ENCODE data around the gene FLT3LG. TPM values are rescaled to one million over a fixed set of nuclear protein-coding genes. Genes with fewer than 3 reads are reported as not detected.

FLT3LG gene
- total RNA-seq, 4 donors from 2014 or later: 3.7 to 19.4 (median 4.1) TPM; not detected in 1

DNA sequence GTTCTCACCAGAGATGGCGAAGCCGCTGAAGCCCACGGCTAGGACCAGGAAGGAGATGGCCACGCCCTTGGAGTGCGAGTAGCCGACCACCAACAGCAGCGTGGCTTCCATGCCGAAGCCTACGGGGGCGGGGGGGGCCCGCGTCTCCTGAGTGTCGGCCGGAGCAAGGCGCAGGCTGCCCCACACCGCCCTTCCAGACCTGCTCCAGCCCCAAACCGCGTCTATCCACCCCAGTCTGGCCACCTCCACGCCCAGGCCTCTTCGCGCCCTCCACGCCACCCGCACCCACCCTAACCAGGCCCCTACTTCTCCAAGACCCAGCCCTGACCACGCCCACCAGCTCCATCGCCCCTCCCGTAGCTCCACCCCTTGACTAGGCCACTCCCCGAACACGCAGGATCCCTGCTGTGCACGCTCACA lies 42.7 kb upstream of the FLT3LG start:
- H3K9me3 ChIP-seq: no peaks in the 10 kb centered on the region
- H3K4me1 ChIP-seq: no peaks in the 10 kb centered on the region
- H3K27ac ChIP-seq: no peak overlapping the region
- intact Hi-C loops (cut with DNase I; ENCODE audit: low total_unique reads): loop anchor here (10.0 kb wide), 1 partner anchor 207 kb away; no protein-coding TSS in a partner anchor
- no peak for TF ChIP-seq POLR2A (IDR thresholded peaks at IDR 0.05)
- TF ChIP-seq, protein P1, sequence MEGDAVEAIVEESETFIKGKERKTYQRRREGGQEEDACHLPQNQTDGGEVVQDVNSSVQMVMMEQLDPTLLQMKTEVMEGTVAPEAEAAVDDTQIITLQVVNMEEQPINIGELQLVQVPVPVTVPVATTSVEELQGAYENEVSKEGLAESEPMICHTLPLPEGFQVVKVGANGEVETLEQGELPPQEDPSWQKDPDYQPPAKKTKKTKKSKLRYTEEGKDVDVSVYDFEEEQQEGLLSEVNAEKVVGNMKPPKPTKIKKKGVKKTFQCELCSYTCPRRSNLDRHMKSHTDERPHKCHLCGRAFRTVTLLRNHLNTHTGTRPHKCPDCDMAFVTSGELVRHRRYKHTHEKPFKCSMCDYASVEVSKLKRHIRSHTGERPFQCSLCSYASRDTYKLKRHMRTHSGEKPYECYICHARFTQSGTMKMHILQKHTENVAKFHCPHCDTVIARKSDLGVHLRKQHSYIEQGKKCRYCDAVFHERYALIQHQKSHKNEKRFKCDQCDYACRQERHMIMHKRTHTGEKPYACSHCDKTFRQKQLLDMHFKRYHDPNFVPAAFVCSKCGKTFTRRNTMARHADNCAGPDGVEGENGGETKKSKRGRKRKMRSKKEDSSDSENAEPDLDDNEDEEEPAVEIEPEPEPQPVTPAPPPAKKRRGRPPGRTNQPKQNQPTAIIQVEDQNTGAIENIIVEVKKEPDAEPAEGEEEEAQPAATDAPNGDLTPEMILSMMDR (IDR thresholded peaks at IDR 0.05): no peak
- no peak overlapping the region for H3K4me3 ChIP-seq
- no peaks in the 10 kb centered on the region for H3K36me3 ChIP-seq
- DNase-seq: no peak
- H3K27me3 ChIP-seq: peaks cover 26 to 55% of the 10 kb centered on the region in 2 donors

DNA sequence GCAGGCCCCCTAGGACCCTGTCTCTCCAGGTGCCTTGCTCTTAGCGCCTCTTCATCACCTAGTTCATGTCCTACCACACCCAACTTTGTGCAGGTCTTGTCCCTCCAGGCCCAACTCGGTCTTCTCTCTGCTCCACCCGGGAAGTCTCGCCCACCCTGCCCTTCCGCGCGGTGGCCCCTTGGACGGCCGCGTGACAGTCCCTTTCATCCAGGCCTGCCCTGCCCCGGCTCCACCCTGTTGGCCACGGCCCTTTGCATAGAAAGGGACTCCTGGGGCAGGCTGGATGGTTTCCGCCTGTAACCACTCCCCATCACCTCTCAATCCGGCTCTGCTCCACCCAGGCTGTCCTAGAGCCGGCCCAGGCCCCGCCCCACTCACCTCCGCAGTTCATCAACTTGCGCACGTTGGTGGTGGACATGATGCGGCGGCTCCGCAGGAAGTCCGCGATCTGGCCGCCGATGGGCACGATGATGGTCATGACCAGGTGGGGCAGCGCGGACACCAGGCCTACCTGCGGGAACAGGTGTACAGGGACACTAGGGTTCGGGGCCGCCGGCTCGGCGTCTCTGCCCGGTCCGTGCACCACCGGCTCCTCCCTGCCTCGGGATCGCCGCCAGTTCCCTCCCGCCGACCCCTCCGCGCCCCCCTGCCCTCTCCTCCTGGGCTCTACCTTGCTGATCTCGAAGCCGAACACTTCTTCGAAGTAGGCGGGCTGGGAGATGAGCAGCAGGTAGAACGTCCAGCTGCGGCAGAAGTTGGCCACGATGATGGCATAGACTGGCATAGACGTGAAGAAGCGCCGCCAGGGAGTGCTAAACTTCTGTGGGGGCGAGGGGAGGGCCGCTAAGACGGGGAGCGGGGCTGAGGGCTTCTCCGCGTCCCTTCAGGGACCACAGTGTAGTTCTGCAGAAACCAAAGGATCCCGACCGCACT lies 41.6 kb upstream of the FLT3LG start:
- no peak for DNase-seq
- Histone ChIP-seq H3K4me1 (no peaks in the 10 kb centered on the region), H3K27me3 (peaks cover 25 to 44% of the 10 kb centered on the region in 2 donors), H3K27ac (no peak overlapping the region), H3K9me3 (no peaks in the 10 kb centered on the region), H3K4me3 (no peak overlapping the region), H3K36me3 (no peaks in the 10 kb centered on the region)
- no peak for TF ChIP-seq POLR2A (IDR thresholded peaks at IDR 0.05)
- TF ChIP-seq, protein P1 (IDR thresholded peaks at IDR 0.05): no peak
- intact Hi-C loops (cut with DNase I; ENCODE audit: low total_unique reads): loop anchor here (10.0 kb wide), 1 partner anchor 208 kb away; no protein-coding TSS in a partner anchor

DNA sequence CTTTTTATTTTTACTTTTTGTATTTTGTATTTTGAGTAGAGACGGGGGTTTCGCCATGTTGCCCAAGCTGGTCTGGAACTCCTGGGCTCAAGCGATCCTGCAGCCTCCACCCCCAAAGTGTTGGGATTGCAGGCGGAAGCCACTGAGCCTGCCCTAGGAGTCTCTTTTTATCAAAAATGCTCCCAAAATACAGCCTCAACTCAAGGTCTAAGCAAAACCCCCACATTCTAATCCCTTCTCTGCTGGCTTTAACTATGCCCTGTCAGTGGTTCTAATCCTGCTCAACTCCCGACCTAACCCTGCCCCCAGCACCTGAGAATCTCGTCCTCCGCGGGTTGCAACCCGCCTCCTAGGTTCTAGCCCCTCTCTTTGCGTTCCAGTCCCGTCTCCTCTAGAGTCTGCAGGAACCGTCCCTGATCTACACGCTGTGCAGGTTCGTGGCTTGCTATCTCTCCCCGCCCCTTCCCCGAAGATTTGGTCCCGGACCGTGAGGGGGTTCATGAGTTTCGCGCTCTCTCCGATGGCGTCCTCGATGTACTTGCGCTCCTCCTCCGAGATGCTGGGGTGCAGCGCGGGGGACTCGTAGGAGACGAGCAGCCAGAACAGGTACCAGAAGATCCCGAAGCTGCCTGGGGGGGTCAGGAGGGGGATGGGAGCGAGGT lies 40.6 kb upstream of the FLT3LG start:
- Histone ChIP-seq H3K4me1 (no peaks in the 10 kb centered on the region), H3K27me3 (peaks cover 15 to 35% of the 10 kb centered on the region in 2 donors), H3K4me3 (no peak overlapping the region), H3K27ac (no peak overlapping the region), H3K9me3 (no peaks in the 10 kb centered on the region), H3K36me3 (no peaks in the 10 kb centered on the region)
- intact Hi-C loops (cut with DNase I; ENCODE audit: low total_unique reads): loop anchor here (10.0 kb wide), 1 partner anchor 209 kb away; no protein-coding TSS in a partner anchor
- no peak for DNase-seq
- TF ChIP-seq, protein P1 (IDR thresholded peaks at IDR 0.05): no peak
- no peak for TF ChIP-seq POLR2A (IDR thresholded peaks at IDR 0.05)

DNA sequence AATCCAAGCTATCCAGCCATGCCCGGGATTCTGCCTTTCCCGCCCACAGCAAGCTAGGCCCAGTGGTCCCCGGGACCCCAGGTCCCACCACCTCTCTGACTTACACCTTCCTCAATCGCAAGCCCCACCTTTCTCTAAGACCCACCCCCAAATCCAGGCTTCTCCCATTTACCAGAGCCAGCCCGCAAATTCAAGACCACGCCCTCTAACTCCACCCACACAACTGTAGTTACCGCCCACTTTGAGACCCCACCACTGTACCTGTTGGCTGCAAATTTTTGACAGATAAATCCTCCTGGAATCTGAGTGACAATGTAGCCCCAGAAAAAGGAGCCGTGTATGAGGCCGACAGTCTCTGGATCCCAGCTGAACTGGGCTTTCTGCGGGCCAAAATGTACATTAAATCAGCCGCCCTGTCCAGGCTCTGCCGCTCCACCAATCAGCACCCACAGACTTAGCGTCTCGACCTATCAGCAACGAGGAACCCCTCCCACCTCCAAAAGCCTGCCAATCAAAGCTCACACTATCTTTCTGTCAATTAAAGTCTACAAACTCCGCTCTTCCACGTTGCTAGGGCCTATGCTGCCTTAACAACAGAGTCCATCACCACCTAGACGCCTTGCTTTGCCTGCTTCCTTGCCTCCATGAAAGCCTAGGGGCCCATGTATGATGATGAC lies 39.0 kb upstream of the FLT3LG start:
- DNase-seq: no peak
- Histone ChIP-seq H3K9me3 (no peaks in the 10 kb centered on the region), H3K27me3 (peaks cover 10 to 35% of the 10 kb centered on the region in 2 donors), H3K27ac (no peak overlapping the region), H3K36me3 (no peaks in the 10 kb centered on the region), H3K4me1 (no peaks in the 10 kb centered on the region), H3K4me3 (no peak overlapping the region)
- intact Hi-C loops (cut with DNase I; ENCODE audit: low total_unique reads): loop anchor here (10.0 kb wide), 1 partner anchor 210 kb away; no protein-coding TSS in a partner anchor
- TF ChIP-seq POLR2A (IDR thresholded peaks at IDR 0.05): no peak
- TF ChIP-seq, protein P1 (IDR thresholded peaks at IDR 0.05): no peak

Measured in uterus (tissue), 4 donors.